Endothelial cell of umbilical vein (primary cell): ENCODE results near the gene IRF5. TPM values are rescaled to one million over a fixed set of nuclear protein-coding genes. Genes with fewer than 3 reads are reported as not detected.

Experiments used
- BruUV-seq: library from RNA; stranded (reverse); fragments of 400-500 nt; replicated peaks from 2 replicates; lab custom pipeline; 2021; lab: Mats Ljungman, UMichigan
- CTCF ChIA-PET: fragments of 300-600, 350-600 bp; sonication (Branson Sonifier 250); formaldehyde crosslinking; loops from one replicate; lab custom pipeline; 2021; ENCODE audit warnings: antibody characterized with exemption, inconsistent platforms; lab: Charles Lee
- POLR2A ChIA-PET: fragments of 300-600, 350-600 bp; sonication (Branson Sonifier 250); formaldehyde crosslinking; loops from one replicate; lab custom pipeline; 2021; ENCODE audit warnings: antibody characterized with exemption, inconsistent platforms; lab: Charles Lee
- DNase-seq: peaks from one replicate; pipeline ENCODE4 v3.0.0-alpha.2; 2011; ENCODE audit warnings: low read depth, low spot score
- FAIRE-seq: peaks from 2 replicates; lab custom pipeline; 2011; peaks lifted over from hg19 to GRCh38; lab: Jason Lieb, UNC
- H2AFZ ChIP-seq: 2 replicates; pipeline ENCODE4 v1.6.0; 2012; ENCODE audit warnings: low read depth, low read length, control low read depth, inconsistent platforms
- H3K27ac ChIP-seq: 2 replicates; pipeline ENCODE4 v1.5.1; 2011; ENCODE audit warnings: low read depth, mild to moderate bottlenecking, control low read depth, low read length, moderate library complexity; ENCODE audit not compliant: insufficient read depth
- H3K27me3 ChIP-seq, 2 experiments: 2 replicates each; pipeline versions ENCODE4 v1.6.0 to v1.6.1; 2011; ENCODE audit warnings: low read length in 2 of 2, mixed read lengths in 1 of 2; ENCODE audit not compliant: control insufficient read depth in 2 of 2, insufficient read depth in 2 of 2
- H3K36me3 ChIP-seq, 2 experiments: 2 replicates in 1 of 2; 3 replicates in 1 of 2; pipeline ENCODE4 v1.5.1; 2011; ENCODE audit warnings: low read length in 2 of 2, mild to moderate bottlenecking in 1 of 2, moderate library complexity in 1 of 2; ENCODE audit not compliant: control insufficient read depth in 2 of 2, insufficient read depth in 2 of 2; ENCODE audit errors: extremely low read depth in 1 of 2
- H3K4me1 ChIP-seq: 3 replicates; pipeline ENCODE4 v1.5.1; 2011; ENCODE audit warnings: mild to moderate bottlenecking, low read length; ENCODE audit not compliant: control insufficient read depth, insufficient read depth; ENCODE audit errors: extremely low read depth
- H3K4me2 ChIP-seq: 2 replicates; pipeline ENCODE4 v1.6.1; 2011; ENCODE audit warnings: low read length, control low read depth, mixed read lengths; ENCODE audit not compliant: insufficient read depth
- H3K4me3 ChIP-seq, 3 experiments: fragments of 200-600 bp in 1 of 3; sonication (generic), shearing (Covaris generic) in 1 of 3; replicated peaks in 1 of 3; 2 replicates each; pipeline ENCODE4 v1.5.1; 2011 to 2016; ENCODE audit warnings: control low read depth in 3 of 3, low read length in 3 of 3, mild to moderate bottlenecking in 2 of 3, inconsistent platforms in 1 of 3, low read depth in 1 of 3, moderate library complexity in 1 of 3; ENCODE audit not compliant: insufficient read depth in 1 of 3
- H3K79me2 ChIP-seq: 2 replicates; pipeline ENCODE4 v1.6.0; 2012; ENCODE audit warnings: low read length, inconsistent platforms; ENCODE audit not compliant: control insufficient read depth, insufficient read depth
- H3K9ac ChIP-seq: replicated peaks from 2 replicates; pipeline ENCODE3; 2011; ENCODE audit warnings: low read length, control low read depth; ENCODE audit not compliant: insufficient read depth; ENCODE audit errors: extremely low read depth
- H3K9me1 ChIP-seq: replicated peaks from 3 replicates; pipeline ENCODE4 v1.6.0; 2011; ENCODE audit warnings: mild to moderate bottlenecking, low read length; ENCODE audit not compliant: control insufficient read depth, insufficient read depth; ENCODE audit errors: extremely low read depth
- H3K9me3 ChIP-seq: replicated peaks from 2 replicates; pipeline ENCODE4 v1.5.1; 2012; ENCODE audit warnings: low read length, inconsistent platforms; ENCODE audit not compliant: control insufficient read depth, insufficient read depth
- H4K20me1 ChIP-seq: replicated peaks from 2 replicates; pipeline ENCODE3; 2011; ENCODE audit warnings: mild to moderate bottlenecking, low read length; ENCODE audit not compliant: control insufficient read depth, insufficient read depth; ENCODE audit errors: extremely low read depth
- CTCF ChIP-seq, 2 donors: IDR thresholded peaks; 1 replicate in 1 of 2; 2 replicates in 1 of 2; pipeline ENCODE4 v1.5.1; 2011; ENCODE audit warnings: low read length in 2 of 2, mild to moderate bottlenecking in 2 of 2, moderate library complexity in 2 of 2, control low read depth in 1 of 2, inconsistent platforms in 1 of 2, low read depth in 1 of 2; ENCODE audit not compliant: insufficient read depth in 1 of 2; ENCODE audit errors: extremely low read depth in 1 of 2
- EZH2 ChIP-seq: IDR thresholded peaks from 2 replicates; pipeline ENCODE4 v1.6.1; 2012; ENCODE audit warnings: borderline replicate concordance, low read depth, mild to moderate bottlenecking, moderate library complexity, low read length, inconsistent platforms; ENCODE audit not compliant: severe bottlenecking
- FOS ChIP-seq: IDR thresholded peaks from 2 replicates; pipeline ENCODE4 v1.6.1; 2011; ENCODE audit warnings: mild to moderate bottlenecking, low read length, moderate library complexity, borderline replicate concordance; ENCODE audit not compliant: insufficient read depth
- GATA2 ChIP-seq: IDR thresholded peaks from 2 replicates; pipeline ENCODE4 v1.7.0; 2011; ENCODE audit warnings: low read depth, mild to moderate bottlenecking, moderate library complexity, mixed read lengths, low read length; ENCODE audit not compliant: insufficient read length, insufficient read depth
- JUN ChIP-seq: IDR thresholded peaks from 2 replicates; pipeline ENCODE4 v1.6.1; 2011; ENCODE audit warnings: borderline replicate concordance, low read depth; ENCODE audit not compliant: insufficient read length, insufficient read depth
- MAX ChIP-seq: IDR thresholded peaks from 2 replicates; pipeline ENCODE4 v1.6.1; 2011; ENCODE audit not compliant: insufficient read depth, insufficient read length
- MYC ChIP-seq: IDR thresholded peaks from one replicate; pipeline ENCODE4 v1.6.1; 2011; ENCODE audit warnings: mild to moderate bottlenecking, low read depth, low read length
- POLR2A ChIP-seq: IDR thresholded peaks from 2 replicates; pipeline ENCODE4 v1.6.1; 2012; ENCODE audit warnings: low read depth, mild to moderate bottlenecking, control low read depth, low read length
- POLR2AphosphoS5 ChIP-seq: IDR thresholded peaks from 2 replicates; pipeline ENCODE4 v1.6.1; 2012; ENCODE audit warnings: low read depth, mild to moderate bottlenecking, control low read depth, low read length, moderate library complexity; ENCODE audit not compliant: insufficient read depth
- dilution Hi-C: fragments of 300-500 bp; cut with MboI; formaldehyde crosslinking; loops from one replicate; pipeline ENCODE4 v1.15.0; 2019; ENCODE audit warnings: low sequenced_read_pairs; ENCODE audit not compliant: extremely low pct_ligation_motif_present
- intact Hi-C: fragments of 100-400 bp; cut with micrococcal nuclease; formaldehyde crosslinking; loops from one replicate; pipeline ENCODE4 v1.10.0; 2022
- polyA plus RNA-seq, 4 experiments: library from polyadenylated mRNA; depleted of rRNA in 3 of 4; stranded (reverse) in 3 of 4; unstranded in 1 of 4; fragments of >200 nt; gene quantifications; 2 replicates each; pipeline versions ENCODE4 v1.2.1 to v1.2.3, GENCODE V29; 2011 to 2012; ENCODE audit warnings: missing spikeins in 1 of 4
- total RNA-seq: library from RNA; stranded (reverse); gene quantifications from 2 replicates; pipeline ENCODE4 v1.2.3, GENCODE V29; 2021

Gene IRF5
- total and polyA plus RNA-seq, 2 donors (not counting 3 experiments of a cell fraction or from before 2014, with no cell fraction given): 0.31 to 0.36 TPM

GRCh38 chr7:128948976-128949760 is 11.4 kb downstream of the IRF5 start:
- POLR2A ChIA-PET: no interaction called here
- TF ChIP-seq MYC: no peak
- TF ChIP-seq FOS: no peak
- TF ChIP-seq POLR2AphosphoS5: no peak
- TF ChIP-seq MAX: no peak

DNA sequence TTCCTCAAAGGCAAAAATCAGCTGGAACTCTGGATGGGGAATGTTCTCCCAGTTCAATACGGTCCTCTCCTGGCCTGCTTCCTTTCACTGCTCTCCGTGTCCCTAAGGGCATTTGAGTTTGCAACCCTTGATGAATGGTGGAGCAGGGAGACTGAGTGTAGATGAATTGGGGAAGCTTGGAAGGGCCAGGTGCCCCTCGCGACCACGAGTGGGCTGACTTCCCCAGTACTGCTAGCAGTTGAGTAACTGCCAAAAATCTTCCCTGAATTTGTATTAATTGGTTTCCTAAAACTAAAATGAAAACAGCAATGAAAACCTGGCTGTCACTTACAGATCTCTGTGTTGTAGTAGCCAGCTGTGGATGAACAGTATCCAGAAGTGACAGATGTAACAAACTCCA is 13.6 kb downstream of the IRF5 start:
- no peak overlapping the region for H2AFZ ChIP-seq
- intact Hi-C loops: no loop called here
- no peak for TF ChIP-seq MYC
- no peak for TF ChIP-seq MAX
- TF ChIP-seq POLR2A: no peak
- TF ChIP-seq GATA2: no peak
- no peak for TF ChIP-seq FOS
- no peak for TF ChIP-seq CTCF (IDR thresholded peaks at IDR 0.05; ENCODE audit: extremely low read depth in 1 of 2, insufficient read depth in 1 of 2, low read depth in 1 of 2, low read length in 2 of 2)
- no peak for TF ChIP-seq JUN
- no peak for TF ChIP-seq EZH2
- TF ChIP-seq POLR2AphosphoS5: no peak
- no peak for DNase-seq
- CTCF ChIA-PET: interaction anchor here (0.5 to 0.8 kb wide), 3 partner anchors 68 to 140 kb away, joined by 3 read pairs; no protein-coding TSS in a partner anchor
- no TSS peak for BruUV-seq
- H3K9me3 ChIP-seq: no peaks in the 10 kb centered on the region
- no peak overlapping the region for H3K4me2 ChIP-seq
- no peaks in the 10 kb centered on the region for H3K9me1 ChIP-seq
- no peak overlapping the region for H3K9ac ChIP-seq
- H3K27ac ChIP-seq: no peak overlapping the region
- no peaks in the 10 kb centered on the region for H3K27me3 ChIP-seq
- H3K79me2 ChIP-seq: no peaks in the 10 kb centered on the region
- H3K4me3 ChIP-seq: no peak overlapping the region
- H3K4me1 ChIP-seq: no peaks in the 10 kb centered on the region
- H3K36me3 ChIP-seq: peaks cover 4 to 12% of the 10 kb centered on the region in 2 experiments
- H4K20me1 ChIP-seq: no peaks in the 10 kb centered on the region
- FAIRE-seq: no peak
- POLR2A ChIA-PET: no interaction called here
- dilution Hi-C loops: no loop called here

More at GRCh38 chr7:128948976-128949760, 11.4 kb downstream of the IRF5 start:
- DNase-seq (no peak), FAIRE-seq (no peak)
- Histone ChIP-seq H4K20me1 (no peaks in the 10 kb centered on the region), H3K79me2 (no peaks in the 10 kb centered on the region), H3K9ac (no peak overlapping the region), H2AFZ (no peak overlapping the region), H3K27me3 (no peaks in the 10 kb centered on the region), H3K4me1 (no peaks in the 10 kb centered on the region), H3K9me3 (no peaks in the 10 kb centered on the region), H3K9me1 (no peaks in the 10 kb centered on the region), H3K27ac (no peak overlapping the region), H3K36me3 (peaks cover 2% of the 10 kb centered on the region in 2 experiments), H3K4me2 (no peak overlapping the region), H3K4me3 (no peak overlapping the region)
- dilution Hi-C loops: no loop called here
- intact Hi-C loops: no loop called here
- CTCF ChIA-PET: interaction anchor here (1.1 to 1.3 kb wide), 3 partner anchors 13 to 117 kb away, joined by 3 to 6 read pairs (median 4); no protein-coding TSS in a partner anchor
- no TSS peak for BruUV-seq
